ENCODE results near the gene MYO10.

The MYO10 gene

GRCh38 chr5:16902846-16903245 lies 33.2 kb downstream of the MYO10 start:
- no peak for TF ChIP-seq CTCF (IDR thresholded peaks at IDR 0.05; ENCODE audit: low read depth, low read length)
- no peak for DNase-seq (ENCODE audit: low read depth, low spot score)
- H3K4me3 ChIP-seq (ENCODE audit: low read depth, low read length): no peak overlapping the region
- in situ Hi-C loops (cut with HindIII; ENCODE audit: low sequenced_read_pairs): no loop called here

- in situ Hi-C loops (cut with HindIII; ENCODE audit: low sequenced_read_pairs): no loop called here
- no peak overlapping the region for H3K4me3 ChIP-seq (ENCODE audit: low read depth, low read length)
- DNase-seq (ENCODE audit: low read depth, low spot score): no peak
- no peak for TF ChIP-seq CTCF (IDR thresholded peaks at IDR 0.05; ENCODE audit: low read depth, low read length)
These were observed 35.0 kb downstream of the MYO10 start for GRCh38 chr5:16901021-16901644.

GRCh38 chr5:16899171-16899570 lies 36.9 kb downstream of the MYO10 start:
- in situ Hi-C loops (cut with HindIII; ENCODE audit: low sequenced_read_pairs): no loop called here
- DNase-seq (ENCODE audit: low read depth, low spot score): no peak
- H3K4me3 ChIP-seq (ENCODE audit: low read depth, low read length): no peak overlapping the region
- no peak for TF ChIP-seq CTCF (IDR thresholded peaks at IDR 0.05; ENCODE audit: low read depth, low read length)

GRCh38 chr5:16897800-16898199 lies 38.3 kb downstream of the MYO10 start:
- no peak for DNase-seq (ENCODE audit: low read depth, low spot score)
- H3K4me3 ChIP-seq (ENCODE audit: low read depth, low read length): no peak overlapping the region
- no peak for TF ChIP-seq CTCF (IDR thresholded peaks at IDR 0.05; ENCODE audit: low read depth, low read length)
- in situ Hi-C loops (cut with HindIII; ENCODE audit: low sequenced_read_pairs): no loop called here

GRCh38 chr5:16897284-16897704 lies 38.8 kb downstream of the MYO10 start:
- no peak overlapping the region for H3K4me3 ChIP-seq (ENCODE audit: low read depth, low read length)
- in situ Hi-C loops (cut with HindIII; ENCODE audit: low sequenced_read_pairs): no loop called here
- TF ChIP-seq CTCF (IDR thresholded peaks at IDR 0.05; ENCODE audit: low read depth, low read length): no peak
- peak; percentile 59 for DNase-seq (ENCODE audit: low read depth, low spot score)

- in situ Hi-C loops (cut with HindIII; ENCODE audit: low sequenced_read_pairs): no loop called here
- DNase-seq (ENCODE audit: low read depth, low spot score): no peak
- no peak overlapping the region for H3K4me3 ChIP-seq (ENCODE audit: low read depth, low read length)
- TF ChIP-seq CTCF (IDR thresholded peaks at IDR 0.05; ENCODE audit: low read depth, low read length): no peak
These were observed 39.3 kb downstream of the MYO10 start for GRCh38 chr5:16896767-16897166.
